Spinal cord (tissue), 10 donors: Measurements from ENCODE around the gene P3H1. TPM values are rescaled to one million over a fixed set of nuclear protein-coding genes. Genes with fewer than 3 reads are reported as not detected.

Experiments
- DNase-seq, 6 donors: peaks; one replicate each; pipeline versions ENCODE4 v3.0.0 to v3.0.0-alpha.2; 2013 to 2015; ENCODE audit warnings: low spot score in 6 of 6, low read depth in 4 of 6
- H3K27ac ChIP-seq: one replicate; pipeline ENCODE4 v1.5.1; 2013; ENCODE audit warnings: low read depth, low read length, control low read depth
- H3K27me3 ChIP-seq: one replicate; pipeline ENCODE4 v1.6.1; 2013; ENCODE audit warnings: low read length; ENCODE audit not compliant: control insufficient read depth, insufficient read depth
- H3K36me3 ChIP-seq: one replicate; pipeline ENCODE4 v1.6.1; 2013; ENCODE audit warnings: low read length; ENCODE audit not compliant: control insufficient read depth, insufficient read depth
- H3K4me1 ChIP-seq: one replicate; pipeline ENCODE4 v1.6.1; 2013; ENCODE audit warnings: low read length; ENCODE audit not compliant: control insufficient read depth, insufficient read depth
- H3K4me3 ChIP-seq: one replicate; pipeline ENCODE4 v1.5.1; 2013; ENCODE audit warnings: low read depth, low read length, control low read depth
- H3K9me3 ChIP-seq: one replicate; pipeline ENCODE4 v1.6.1; 2013; ENCODE audit warnings: low read length; ENCODE audit not compliant: control insufficient read depth, insufficient read depth
- WGBS: methylation state at CpG from one replicate; pipeline ENCODE4 v1.1.5; 2013; ENCODE audit warnings: missing lambda C conversion rate; ENCODE audit not compliant: insufficient coverage; 5-methylcytosine and 5-hydroxymethylcytosine counted together
- polyA plus RNA-seq, 2 donors: library from polyadenylated mRNA; unstranded; fragments of 120-200 nt; gene quantifications; one replicate each; pipeline ENCODE4 v1.2.1, GENCODE V29; 2013; ENCODE audit not compliant: insufficient read length in 2 of 2
- total RNA-seq, 2 donors: library from RNA; depleted of rRNA in 1 of 2; stranded (reverse); fragments of 120-200 nt in 1 of 2; fragments of >200 nt in 1 of 2; gene quantifications; one replicate each; pipeline versions ENCODE4 v1.2.3 to v1.2.4, GENCODE V29; 2013 to 2014
- donor health status: healthy.

P3H1 gene
- total and polyA plus RNA-seq, 4 donors, result 31.2 to 70.0 (median 40.4) TPM

DNA sequence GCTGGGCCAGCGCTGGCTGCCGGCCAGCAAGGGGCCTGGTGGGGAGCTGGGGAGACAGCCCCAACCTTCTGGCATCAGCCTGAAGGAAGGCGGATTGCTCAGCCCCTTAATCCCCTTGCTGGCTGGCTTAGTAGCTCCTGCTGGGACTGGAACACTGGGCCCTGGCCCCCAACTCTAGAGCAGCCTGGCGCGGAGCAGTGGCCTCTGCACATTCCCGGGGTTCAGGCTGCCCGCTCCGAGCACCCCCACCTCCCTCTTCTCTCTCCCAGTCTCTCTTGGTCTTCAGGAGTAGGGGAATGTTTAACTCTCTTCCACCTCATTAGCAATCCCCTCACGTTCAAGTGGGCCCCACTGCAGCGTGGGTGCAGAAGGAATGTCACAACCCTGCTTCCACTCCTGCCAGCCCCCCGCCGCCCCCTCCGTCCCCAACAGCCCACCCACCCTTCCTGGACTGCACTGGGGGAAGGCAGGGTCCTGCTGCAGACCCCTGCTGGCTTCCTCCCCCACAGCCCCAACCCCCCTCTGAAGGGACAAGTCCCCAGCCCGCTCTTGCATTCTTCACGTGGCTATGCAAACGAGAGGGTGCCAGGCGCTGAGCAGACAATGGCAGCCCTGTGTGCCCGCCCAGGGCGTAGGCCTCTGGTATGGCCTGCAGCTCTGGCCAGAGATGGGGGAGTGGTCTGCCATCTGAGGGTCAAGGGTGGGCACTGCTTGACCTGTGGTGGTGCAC is 25.8 kb downstream of the P3H1 start:
- H3K4me1 ChIP-seq, result peaks cover 56% of the 10 kb centered on the region
- H3K27me3 ChIP-seq, result no peaks in the 10 kb centered on the region
- H3K36me3 ChIP-seq, result peaks cover 9% of the 10 kb centered on the region
- 37% methylated on average over 6 of the region's 19 CpGs for WGBS
- DNase-seq, result peak in 2 of 6 donors; percentile 48 to 58
- H3K27ac ChIP-seq, result peak overlapping the region; percentile 81
- no peaks in the 10 kb centered on the region for H3K9me3 ChIP-seq
- no peak overlapping the region for H3K4me3 ChIP-seq

- Histone ChIP-seq H3K36me3 (peaks cover 6% of the 10 kb centered on the region), H3K4me3 (peak within 1 kb of the TSS; percentile 39), H3K4me1 (peaks cover 62% of the 10 kb centered on the region), H3K27ac (peak within 1 kb of the TSS; percentile 75), H3K27me3 (no peaks in the 10 kb centered on the region), H3K9me3 (no peaks in the 10 kb centered on the region)
- 52% methylated on average over 24 of the region's 27 CpGs for WGBS
- no peak for DNase-seq
Measured at GRCh38 chr1:42739753-42740700, 26.8 kb downstream of the P3H1 start, which contains the start of gene CLDN19. TSS of gene CLDN19 (minus strand) at chr1:42740236. CDS start at chr1:42740063, 173 bp downstream.

GRCh38 chr1:42738678-42739226 is 28.1 kb downstream of the P3H1 start:
- H3K4me1 ChIP-seq, result peaks cover 61% of the 10 kb centered on the region
- no peak for DNase-seq
- H3K36me3 ChIP-seq, result peaks cover 7% of the 10 kb centered on the region
- no peak overlapping the region for H3K27ac ChIP-seq
- peak overlapping the region; percentile 39 for H3K4me3 ChIP-seq
- H3K27me3 ChIP-seq, result no peaks in the 10 kb centered on the region
- no peaks in the 10 kb centered on the region for H3K9me3 ChIP-seq
- WGBS, result 88% methylated on average over 8 of the region's 8 CpGs

- no peaks in the 10 kb centered on the region for H3K27me3 ChIP-seq
- 90% methylated on average over 21 of the region's 21 CpGs for WGBS
Measured at GRCh38 chr1:42737986-42738677, 28.7 kb downstream of the P3H1 start.

DNA sequence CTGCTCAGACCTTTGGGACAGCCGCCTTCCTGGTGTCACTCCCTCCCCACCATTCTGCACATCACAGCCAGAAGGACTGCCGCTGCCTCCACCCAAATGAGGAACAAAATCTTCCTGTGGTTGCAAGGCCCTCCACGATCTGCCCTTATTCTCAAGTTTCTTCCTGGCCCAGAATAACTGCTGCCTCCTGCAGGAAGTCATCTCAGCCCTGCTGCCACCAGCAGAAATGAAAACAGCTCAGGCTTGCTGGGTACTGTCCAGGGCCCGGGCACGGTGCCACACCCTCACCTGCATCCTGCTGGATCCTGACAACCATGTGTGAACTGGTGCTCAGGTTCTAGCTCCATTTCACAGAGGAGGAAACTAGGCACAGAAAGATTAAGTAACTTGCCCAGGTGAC is 29.6 kb downstream of the P3H1 start:
- Histone ChIP-seq H3K27me3 (no peaks in the 10 kb centered on the region), H3K27ac (no peak overlapping the region), H3K36me3 (peaks cover 10% of the 10 kb centered on the region), H3K4me1 (peaks cover 47% of the 10 kb centered on the region), H3K4me3 (no peak overlapping the region), H3K9me3 (no peaks in the 10 kb centered on the region)
- no peak for DNase-seq
- 81% methylated on average over 5 of the region's 5 CpGs for WGBS

More at GRCh38 chr1:42737986-42738677, 28.7 kb downstream of the P3H1 start:
- peaks cover 55% of the 10 kb centered on the region for H3K4me1 ChIP-seq
- no peak overlapping the region for H3K27ac ChIP-seq
- no peak for DNase-seq
- no peaks in the 10 kb centered on the region for H3K9me3 ChIP-seq
- peak overlapping the region; percentile 39 for H3K4me3 ChIP-seq
- peaks cover 10% of the 10 kb centered on the region for H3K36me3 ChIP-seq

DNA sequence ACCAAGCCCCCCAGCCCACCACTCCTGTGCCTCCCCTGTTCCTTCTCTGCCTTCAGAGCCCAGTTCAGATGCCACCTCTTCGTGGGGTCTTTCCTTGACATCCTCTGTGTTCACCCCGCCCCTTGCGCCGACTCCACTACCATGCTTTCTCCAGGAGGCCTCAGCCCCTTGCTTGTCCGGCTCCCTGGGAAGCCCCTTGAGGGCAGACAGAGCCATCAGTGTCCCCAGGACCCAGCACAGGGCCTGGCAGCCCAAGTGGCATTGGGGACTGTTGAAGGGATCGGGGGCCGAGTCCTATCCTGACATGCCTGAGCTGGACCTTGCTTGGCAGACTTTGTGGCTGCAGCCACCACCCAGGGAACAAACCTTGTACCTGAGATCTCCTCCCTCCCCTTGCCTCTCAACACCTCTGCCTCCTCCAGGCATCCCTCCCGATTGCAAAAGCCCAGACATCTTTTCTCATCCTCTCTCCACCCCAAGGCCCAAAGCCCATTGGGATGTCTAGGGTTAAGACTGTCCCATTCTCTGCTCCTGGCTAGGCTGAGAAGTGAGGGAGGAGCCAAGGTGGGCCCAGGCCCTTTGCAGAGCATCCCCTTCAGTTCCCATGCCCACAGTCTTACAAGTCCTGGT is 30.1 kb downstream of the P3H1 start:
- DNase-seq, result no peak
- Histone ChIP-seq H3K4me1 (peaks cover 41% of the 10 kb centered on the region), H3K9me3 (no peaks in the 10 kb centered on the region), H3K27me3 (no peaks in the 10 kb centered on the region), H3K27ac (no peak overlapping the region), H3K36me3 (peaks cover 10% of the 10 kb centered on the region), H3K4me3 (no peak overlapping the region)
- WGBS, result 77% methylated on average over 5 of the region's 8 CpGs

- H3K4me3 ChIP-seq, result no peak overlapping the region
- H3K27ac ChIP-seq, result no peak overlapping the region
- H3K36me3 ChIP-seq, result peaks cover 10% of the 10 kb centered on the region
- DNase-seq, result no peak
- 85% methylated on average over 2 of the region's 4 CpGs for WGBS
- no peaks in the 10 kb centered on the region for H3K27me3 ChIP-seq
- no peaks in the 10 kb centered on the region for H3K9me3 ChIP-seq
- H3K4me1 ChIP-seq, result peaks cover 36% of the 10 kb centered on the region
Measured at GRCh38 chr1:42736152-42736551, 30.7 kb downstream of the P3H1 start.

- WGBS, result 87% methylated on average over 12 of the region's 14 CpGs
- Histone ChIP-seq H3K36me3 (peaks cover 10% of the 10 kb centered on the region), H3K9me3 (no peaks in the 10 kb centered on the region), H3K4me3 (no peak overlapping the region), H3K27me3 (no peaks in the 10 kb centered on the region), H3K27ac (no peak overlapping the region), H3K4me1 (peaks cover 30% of the 10 kb centered on the region)
- DNase-seq, result no peak
Measured at GRCh38 chr1:42735477-42736105, 31.2 kb downstream of the P3H1 start.
